GF-D8 (cell line): Measurements from ENCODE around the gene USP38.
"Not testable (repeated sequence)": the region's sequence is repeated elsewhere in the genome, so short reads cannot be mapped to it uniquely, and the experiment has no call there.

ENCODE experiments used
- DNase-seq: peaks from one replicate; lab custom pipeline; 2025; lab: John Stamatoyannopoulos, UW

USP38 gene

GRCh38 chr4:143262838-143263237, 78.1 kb downstream of the USP38 start:
- DNase-seq = no peak

DNA sequence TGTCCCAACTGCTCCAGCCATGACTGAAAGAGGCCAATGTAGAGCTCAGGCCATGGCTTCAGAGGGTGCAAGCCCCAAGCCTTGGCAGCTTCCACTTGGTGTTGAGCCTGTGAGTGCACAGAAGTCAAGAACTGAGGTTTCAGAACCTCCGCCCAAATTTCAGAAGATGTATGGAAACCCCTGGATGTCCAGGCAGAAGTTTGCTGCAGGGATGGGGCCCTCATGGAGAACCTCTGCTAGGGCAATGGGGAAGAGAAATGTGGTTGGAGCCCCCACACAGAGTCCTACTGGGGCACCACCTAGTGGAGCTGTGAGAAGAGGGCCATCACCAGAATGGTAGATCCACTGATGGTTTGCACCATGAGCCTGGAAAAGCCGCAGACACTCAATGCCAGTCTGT, 83.0 kb downstream of the USP38 start:
- not testable (repeated sequence) for DNase-seq

DNA sequence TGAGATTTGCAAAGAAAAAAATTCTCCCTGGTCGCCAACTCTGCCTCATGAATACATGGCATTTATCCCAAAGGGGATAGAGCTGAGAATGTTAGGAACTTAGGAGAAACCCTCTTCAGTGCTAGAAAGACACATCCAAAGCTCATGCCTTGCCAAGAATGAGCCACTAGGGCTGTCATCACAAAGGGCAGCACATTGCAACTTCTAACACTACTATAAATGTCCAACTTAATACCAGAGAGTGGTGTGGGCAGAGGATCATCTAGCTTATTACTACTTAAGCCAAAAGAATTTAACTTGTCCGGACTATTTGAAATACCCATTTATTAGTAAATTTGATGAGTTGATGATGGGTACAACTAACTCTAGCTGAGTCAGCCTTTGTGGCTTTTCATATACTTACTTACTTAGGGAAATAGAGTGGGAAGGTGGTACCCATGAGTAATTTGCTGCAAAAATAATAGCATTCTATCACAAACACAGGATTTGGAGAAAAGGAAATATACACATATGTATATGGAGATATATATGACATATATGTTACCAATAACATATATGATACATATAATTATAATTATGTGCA, 85.6 kb downstream of the USP38 start:
- no peak for DNase-seq
